ENCODE data around the gene KRTAP9-9.

GRCh38 chr17:41212524-41213169 is 42.5 kb upstream of the KRTAP9-9 start:
- TF ChIP-seq CTCF (conservative IDR thresholded peaks at IDR 0.05) (no peak), ZFX (IDR thresholded peaks at IDR 0.05) (no peak)
